Sigmoid colon (tissue), 4 donors: ENCODE measurements around the gene MORN1.

Experiments used
- EP300 ChIP-seq, 4 donors: sonication (generic); formaldehyde crosslinking; IDR thresholded peaks; one replicate each; pipeline ENCODE4 v1.6.1; 2017; ENCODE audit warnings: antibody characterized with exemption in 4 of 4
- POLR2A ChIP-seq, 2 donors: fragments of 450-650 bp; IDR thresholded peaks; one replicate each; pipeline ENCODE4 v1.6.1; 2016; ENCODE audit warnings: antibody characterized with exemption in 2 of 2, mild to moderate bottlenecking in 2 of 2, moderate library complexity in 2 of 2
- POLR2AphosphoS5 ChIP-seq, 4 donors: sonication (generic); formaldehyde crosslinking; IDR thresholded peaks; one replicate each; pipeline ENCODE4 v1.6.1; 2017; ENCODE audit warnings: antibody characterized with exemption in 4 of 4
- TF ChIP-seq, protein P1 (sequence below), 4 experiments: fragments of 450-650 bp in 3 of 4; fragments of 200-600 bp in 1 of 4; IDR thresholded peaks; one replicate each; pipeline ENCODE4 v1.5.1; 2016 to 2019; ENCODE audit warnings: antibody characterized with exemption in 4 of 4, mild to moderate bottlenecking in 3 of 4, moderate library complexity in 2 of 4

DNA sequence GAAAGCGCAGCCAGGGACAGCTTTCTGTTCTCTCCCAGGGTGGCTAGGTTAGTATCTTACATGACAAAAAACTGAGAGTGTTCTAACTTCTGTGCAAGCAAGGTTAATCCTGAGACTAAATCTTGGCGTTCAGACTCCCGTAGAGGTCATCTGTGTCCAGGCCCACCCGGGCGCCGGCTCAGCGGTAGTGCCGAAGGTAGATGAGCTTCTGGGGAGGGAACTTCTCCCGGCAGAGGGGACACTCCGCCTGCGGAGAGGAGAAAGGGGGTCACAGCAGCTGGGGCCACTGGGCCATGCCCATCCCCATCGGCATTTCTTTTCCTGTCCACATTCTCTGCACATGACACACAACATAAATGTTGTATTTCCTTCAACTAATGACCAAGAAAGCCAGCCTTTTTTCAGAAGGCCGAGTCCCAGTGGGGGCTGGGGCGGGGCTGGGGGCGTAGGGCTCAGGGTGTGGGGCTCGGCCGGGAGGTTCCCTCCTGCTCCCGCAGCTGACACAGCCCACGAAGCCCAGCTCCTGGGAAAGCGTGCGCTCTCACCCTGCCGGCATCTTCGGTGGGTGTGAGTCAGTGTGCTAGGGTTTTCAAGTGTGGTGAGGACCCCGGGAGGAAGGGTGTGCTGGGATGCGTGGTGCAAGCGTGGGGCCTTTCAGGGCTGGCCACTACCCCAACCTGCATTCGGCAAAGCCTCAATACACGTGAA, 14.4 kb upstream of the MORN1 start:
- TF ChIP-seq POLR2A (IDR thresholded peaks at IDR 0.05) (no peak), EP300 (IDR thresholded peaks at IDR 0.05) (no peak), POLR2AphosphoS5 (IDR thresholded peaks at IDR 0.05) (no peak)
- TF ChIP-seq, protein P1, sequence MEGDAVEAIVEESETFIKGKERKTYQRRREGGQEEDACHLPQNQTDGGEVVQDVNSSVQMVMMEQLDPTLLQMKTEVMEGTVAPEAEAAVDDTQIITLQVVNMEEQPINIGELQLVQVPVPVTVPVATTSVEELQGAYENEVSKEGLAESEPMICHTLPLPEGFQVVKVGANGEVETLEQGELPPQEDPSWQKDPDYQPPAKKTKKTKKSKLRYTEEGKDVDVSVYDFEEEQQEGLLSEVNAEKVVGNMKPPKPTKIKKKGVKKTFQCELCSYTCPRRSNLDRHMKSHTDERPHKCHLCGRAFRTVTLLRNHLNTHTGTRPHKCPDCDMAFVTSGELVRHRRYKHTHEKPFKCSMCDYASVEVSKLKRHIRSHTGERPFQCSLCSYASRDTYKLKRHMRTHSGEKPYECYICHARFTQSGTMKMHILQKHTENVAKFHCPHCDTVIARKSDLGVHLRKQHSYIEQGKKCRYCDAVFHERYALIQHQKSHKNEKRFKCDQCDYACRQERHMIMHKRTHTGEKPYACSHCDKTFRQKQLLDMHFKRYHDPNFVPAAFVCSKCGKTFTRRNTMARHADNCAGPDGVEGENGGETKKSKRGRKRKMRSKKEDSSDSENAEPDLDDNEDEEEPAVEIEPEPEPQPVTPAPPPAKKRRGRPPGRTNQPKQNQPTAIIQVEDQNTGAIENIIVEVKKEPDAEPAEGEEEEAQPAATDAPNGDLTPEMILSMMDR (IDR thresholded peaks at IDR 0.05): no peak
